HG02759 (cell line): ENCODE data around the gene WBP2.

ENCODE experiments used
- ATAC-seq: cut with Tn5 transposase; IDR thresholded peaks from one replicate; pipeline ENCODE4 v1.9.1; 2021; ENCODE audit warnings: mild to moderate bottlenecking, moderate library complexity; ENCODE audit not compliant: unreplicated experiment

The WBP2 gene

GRCh38 chr17:75830164-75831031 lies 24.7 kb downstream of the WBP2 start:
- ATAC-seq = no peak

- no peak for ATAC-seq
These were observed 25.4 kb downstream of the WBP2 start for GRCh38 chr17:75829747-75830146.

GRCh38 chr17:75828741-75829140 lies 26.4 kb downstream of the WBP2 start:
- no peak for ATAC-seq

- ATAC-seq = no peak
These were observed 27.1 kb downstream of the WBP2 start for GRCh38 chr17:75828076-75828400.

- no peak for ATAC-seq
These were observed 27.6 kb downstream of the WBP2 start for GRCh38 chr17:75827308-75828075.

- no peak for ATAC-seq
These were observed 28.4 kb downstream of the WBP2 start for GRCh38 chr17:75826561-75827307.

GRCh38 chr17:75825748-75826370 lies 29.3 kb downstream of the WBP2 start:
- no peak for ATAC-seq

GRCh38 chr17:75825149-75825552 lies 30.0 kb downstream of the WBP2 start:
- no peak for ATAC-seq

- no peak for ATAC-seq
These were observed 30.5 kb downstream of the WBP2 start for GRCh38 chr17:75824666-75825065.

- no peak for ATAC-seq
These were observed 31.0 kb downstream of the WBP2 start for GRCh38 chr17:75824050-75824552.

GRCh38 chr17:75823257-75824041 lies 31.7 kb downstream of the WBP2 start:
- no peak for ATAC-seq

- no peak for ATAC-seq
These were observed 32.4 kb downstream of the WBP2 start for GRCh38 chr17:75822800-75823166.

- ATAC-seq = no peak
These were observed 32.9 kb downstream of the WBP2 start for GRCh38 chr17:75822119-75822799.

GRCh38 chr17:75821552-75821951 lies 33.6 kb downstream of the WBP2 start:
- ATAC-seq = no peak

- no peak for ATAC-seq
These were observed 34.7 kb downstream of the WBP2 start for GRCh38 chr17:75820094-75821080.

GRCh38 chr17:75819678-75820077 lies 35.5 kb downstream of the WBP2 start:
- no peak for ATAC-seq

GRCh38 chr17:75819116-75819515 lies 36.0 kb downstream of the WBP2 start:
- no peak for ATAC-seq

GRCh38 chr17:75818326-75818885 lies 36.7 kb downstream of the WBP2 start:
- ATAC-seq = no peak
